Testis (tissue), 3 donors: ENCODE measurements around the gene ARPP19. TPM values are rescaled to one million over a fixed set of nuclear protein-coding genes. Genes with fewer than 3 reads are reported as not detected.

ENCODE experiments used
- DNase-seq: peaks from one replicate; pipeline ENCODE4 v3.0.0-alpha.2; 2019
- H3K27ac ChIP-seq, 2 donors: fragments of 200-600 bp; sonication (generic); one replicate each; pipeline ENCODE4 v1.5.1; 2019
- H3K27me3 ChIP-seq: fragments of 200-600 bp; sonication (generic); one replicate; pipeline ENCODE4 v1.5.1; 2019
- H3K36me3 ChIP-seq: fragments of 200-600 bp; sonication (generic); one replicate; pipeline ENCODE4 v1.5.1; 2017; ENCODE audit warnings: low read depth; ENCODE audit errors: missing control alignments
- H3K4me1 ChIP-seq: fragments of 200-600 bp; sonication (generic); one replicate; pipeline ENCODE4 v1.5.1; 2019
- H3K4me3 ChIP-seq, 2 donors: fragments of 200-600 bp; sonication (generic); one replicate each; pipeline ENCODE4 v1.5.1; 2017 to 2019
- H3K9me3 ChIP-seq: fragments of 200-600 bp; sonication (generic); one replicate; pipeline ENCODE4 v1.5.1; 2017
- CTCF ChIP-seq, 3 experiments: fragments of 450-650 bp in 2 of 3; fragments of 200-600 bp in 1 of 3; sonication (generic) in 1 of 3; IDR thresholded peaks; one replicate each; pipeline ENCODE4 v1.5.1; 2016 to 2019; ENCODE audit warnings: antibody characterized with exemption in 3 of 3, mild to moderate bottlenecking in 2 of 3, moderate library complexity in 1 of 3
- POLR2A ChIP-seq: fragments of 450-650 bp; IDR thresholded peaks from one replicate; pipeline ENCODE4 v1.6.1; 2017; ENCODE audit warnings: antibody characterized with exemption, mild to moderate bottlenecking, moderate library complexity
- WGBS, 2 donors: methylation state at CpG; one replicate each; pipeline ENCODE4 v1.1.5; 2018; 5-methylcytosine and 5-hydroxymethylcytosine counted together
- intact Hi-C: fragments of 100-400 bp; cut with DNase I; formaldehyde crosslinking; loops from one replicate; pipeline ENCODE4 v1.15.1; 2023; ENCODE audit warnings: low total_unique reads
- polyA plus RNA-seq: library from polyadenylated mRNA; stranded (reverse); fragments of 350-450 nt; fragmentation: Illumina TruSeq; extraction: RNeasy Lipid Tissue Mini Kit (QIAGEN cat#74804); gene quantifications from one replicate; pipeline ENCODE4 v1.2.3, GENCODE V29; 2014; ENCODE audit warnings: low read depth, low replicate concordance; ENCODE audit not compliant: insufficient read depth
- total RNA-seq, 2 donors: library from RNA; depleted of rRNA; stranded (reverse); fragments of >200 nt; gene quantifications; one replicate each; pipeline ENCODE4 v1.2.3, GENCODE V29; 2016

Gene ARPP19
- total and polyA plus RNA-seq, 3 donors from 2014 or later = 114 to 162 (median 139) TPM

- peaks cover 4% of the 10 kb centered on the region for H3K4me1 ChIP-seq
- no peaks in the 10 kb centered on the region for H3K9me3 ChIP-seq
- TF ChIP-seq CTCF (IDR thresholded peaks at IDR 0.05) = no peak
- no peak for TF ChIP-seq POLR2A
- H3K27ac ChIP-seq = no peak overlapping the region
- no peak overlapping the region for H3K4me3 ChIP-seq
- intact Hi-C loops = no loop called here
- H3K27me3 ChIP-seq = no peaks in the 10 kb centered on the region
- DNase-seq = no peak
- H3K36me3 ChIP-seq = no peaks in the 10 kb centered on the region
- 77 to 84% methylated on average over 2 of the region's 2 CpGs for WGBS, 2 donors
These were observed 36.4 kb downstream of the ARPP19 start for GRCh38 chr15:52532427-52532826.

GRCh38 chr15:52529940-52530339, 38.9 kb downstream of the ARPP19 start:
- intact Hi-C loops = no loop called here
- no peaks in the 10 kb centered on the region for H3K36me3 ChIP-seq
- H3K4me1 ChIP-seq = peaks cover 4% of the 10 kb centered on the region
- H3K27me3 ChIP-seq = no peaks in the 10 kb centered on the region
- no peak for TF ChIP-seq CTCF (IDR thresholded peaks at IDR 0.05)
- TF ChIP-seq POLR2A = no peak
- no peak overlapping the region for H3K27ac ChIP-seq
- DNase-seq = no peak
- 24 to 27% methylated on average over 11 of the region's 11 CpGs for WGBS, 2 donors
- H3K4me3 ChIP-seq = peak overlapping the region; percentile 77 to 78
- no peaks in the 10 kb centered on the region for H3K9me3 ChIP-seq

- H3K4me1 ChIP-seq = peaks cover 4% of the 10 kb centered on the region
- H3K4me3 ChIP-seq = peak overlapping the region; percentile 77 to 78
- H3K9me3 ChIP-seq = no peaks in the 10 kb centered on the region
- 0 to 2% methylated on average over 13 to 28 of the region's 28 CpGs for WGBS, 2 donors
- H3K27me3 ChIP-seq = no peaks in the 10 kb centered on the region
- intact Hi-C loops = no loop called here
- no peaks in the 10 kb centered on the region for H3K36me3 ChIP-seq
- TF ChIP-seq CTCF (IDR thresholded peaks at IDR 0.05) (no peak), POLR2A (no peak)
- H3K27ac ChIP-seq = peak overlapping the region; percentile 31 to 81
- peak; percentile 34 for DNase-seq
These were observed 39.4 kb downstream of the ARPP19 start for GRCh38 chr15:52529341-52529924.

DNA sequence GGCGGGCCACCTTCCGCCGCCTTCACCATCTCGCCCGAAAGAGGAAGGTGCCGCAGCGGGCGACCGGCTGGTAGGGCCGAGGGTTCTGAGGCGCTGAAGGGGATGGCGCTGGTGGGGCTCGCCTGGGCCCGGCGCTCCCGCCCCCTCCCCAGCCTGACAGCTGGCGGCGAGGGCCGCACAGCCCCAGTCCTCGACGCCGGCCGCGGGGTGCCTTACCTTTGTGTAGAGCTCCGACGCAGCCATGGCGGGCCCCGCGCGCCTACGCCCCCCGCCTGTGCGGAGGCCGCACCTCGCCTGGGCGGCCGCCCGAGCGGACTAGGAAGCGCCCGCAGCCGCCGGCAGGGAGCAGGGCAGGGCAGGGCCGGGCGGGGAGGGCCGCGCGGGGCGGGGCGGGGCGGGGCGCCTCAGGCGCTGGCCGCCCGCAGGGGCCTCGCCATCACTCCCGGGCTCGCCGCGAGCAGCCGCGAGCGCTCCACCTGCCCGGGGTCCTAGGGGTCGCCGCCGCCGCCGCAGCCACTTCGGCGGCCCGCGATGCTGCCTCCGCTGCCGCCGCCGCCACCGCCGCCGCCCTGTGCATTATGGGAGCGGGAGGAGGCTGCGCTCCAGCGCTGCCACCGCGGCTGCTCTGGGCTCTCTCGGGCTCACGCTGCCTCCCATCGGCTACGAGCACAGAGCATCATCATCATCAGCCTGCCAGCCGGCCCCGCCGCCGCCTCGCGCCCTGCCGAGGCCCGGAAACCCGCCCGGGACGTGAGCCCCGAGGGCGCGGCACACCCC, 40.1 kb downstream of the ARPP19 start, which contains the start of gene MYO5A:
TSS of gene MYO5A (minus strand) at position 317 of the 777 bp plus-strand sequence. CDS start at position 243, 74 bp downstream.
- peak; percentile 74 for DNase-seq
- Histone ChIP-seq H3K27me3 (no peaks in the 10 kb centered on the region), H3K4me3 (peak within 1 kb of the TSS; percentile 77 to 78), H3K4me1 (peaks cover 4% of the 10 kb centered on the region), H3K27ac (peak within 1 kb of the TSS; percentile 69 to 81), H3K36me3 (no peaks in the 10 kb centered on the region), H3K9me3 (no peaks in the 10 kb centered on the region)
- peak in 1 of 3 experiments; percentile 13 for TF ChIP-seq CTCF (IDR thresholded peaks at IDR 0.05)
- TF ChIP-seq POLR2A = no peak
- intact Hi-C loops = no loop called here
- 1% methylated on average over 28 of the region's 103 CpGs; no CpG with 5 or more reads in 1 of the 2 donors for WGBS, 2 donors
